Glutamatergic neuron (in vitro differentiated cells): Measurements from ENCODE around the gene SIK3. TPM values are rescaled to one million over a fixed set of nuclear protein-coding genes. Genes with fewer than 3 reads are reported as not detected.

Source experiments
- DNase-seq: peaks from one replicate; pipeline ENCODE4 v3.0.0; 2022
- H3K27ac Mint-ChIP-seq: one replicate; pipeline ENCODE4 v1.8.0; 2020; ENCODE audit warnings: mild to moderate bottlenecking, mixed read lengths, inconsistent platforms; ENCODE audit not compliant: unreplicated experiment
- H3K27me3 Mint-ChIP-seq: one replicate; pipeline ENCODE4 v1.8.0; 2020; ENCODE audit warnings: mild to moderate bottlenecking, moderate library complexity, mixed read lengths, inconsistent platforms; ENCODE audit not compliant: unreplicated experiment
- H3K36me3 Mint-ChIP-seq: one replicate; pipeline ENCODE4 v1.8.0; 2020; ENCODE audit warnings: mild to moderate bottlenecking, mixed read lengths, inconsistent platforms; ENCODE audit not compliant: unreplicated experiment
- H3K4me1 Mint-ChIP-seq: one replicate; pipeline ENCODE4 v1.8.0; 2020; ENCODE audit warnings: mild to moderate bottlenecking, low read depth, mixed read lengths, inconsistent platforms; ENCODE audit not compliant: unreplicated experiment
- H3K4me3 Mint-ChIP-seq: one replicate; pipeline ENCODE4 v1.8.0; 2020; ENCODE audit warnings: mild to moderate bottlenecking, mixed read lengths, inconsistent platforms; ENCODE audit not compliant: unreplicated experiment
- H3K9me3 Mint-ChIP-seq: one replicate; pipeline ENCODE4 v1.8.0; 2020; ENCODE audit warnings: mild to moderate bottlenecking, moderate library complexity, mixed read lengths, inconsistent platforms; ENCODE audit not compliant: unreplicated experiment
- CTCF ChIP-seq: fragments of 200-600 bp; sonication (generic); IDR thresholded peaks from one replicate; pipeline ENCODE4 v1.5.0; 2021; ENCODE audit not compliant: partially characterized antibody, unreplicated experiment
- total RNA-seq: library from RNA; stranded (reverse); fragmentation: NEBNext Ultra II Directional; extraction: Animal tissue kit (Norgen Biotek cat#: 25700); gene quantifications from one replicate; pipeline ENCODE4 v1.2.1, GENCODE V29; 2021; ENCODE audit not compliant: unreplicated experiment

SIK3 gene
- total RNA-seq, 1 donor from 2014 or later: 22.2 TPM

- Mint-ChIP-seq H3K4me3 (no peak overlapping the region), H3K27ac (no peak overlapping the region), H3K4me1 (peaks cover 2% of the 10 kb centered on the region), H3K9me3 (no peaks in the 10 kb centered on the region), H3K27me3 (peaks cover 5% of the 10 kb centered on the region), H3K36me3 (no peaks in the 10 kb centered on the region)
- no peak for TF ChIP-seq CTCF
- no peak for DNase-seq
Observed at GRCh38 chr11:116928845-116929244, 169.4 kb downstream of the SIK3 start.

- Mint-ChIP-seq H3K36me3 (no peaks in the 10 kb centered on the region), H3K27ac (no peak overlapping the region), H3K27me3 (peaks cover 5% of the 10 kb centered on the region), H3K4me1 (peaks cover 2% of the 10 kb centered on the region), H3K9me3 (no peaks in the 10 kb centered on the region), H3K4me3 (no peak overlapping the region)
- TF ChIP-seq CTCF: no peak
- DNase-seq: no peak
Observed at GRCh38 chr11:116928102-116928777, 170.0 kb downstream of the SIK3 start.

- Mint-ChIP-seq H3K27me3 (peaks cover 3% of the 10 kb centered on the region), H3K9me3 (no peaks in the 10 kb centered on the region), H3K4me3 (no peak overlapping the region), H3K4me1 (peaks cover 2% of the 10 kb centered on the region), H3K36me3 (no peaks in the 10 kb centered on the region), H3K27ac (no peak overlapping the region)
- DNase-seq: peak; percentile 22
- TF ChIP-seq CTCF: peak; percentile 68
Observed at GRCh38 chr11:116927163-116927974, 170.9 kb downstream of the SIK3 start.

- H3K36me3 Mint-ChIP-seq: no peaks in the 10 kb centered on the region
- DNase-seq: no peak
- no peaks in the 10 kb centered on the region for H3K9me3 Mint-ChIP-seq
- no peak overlapping the region for H3K4me3 Mint-ChIP-seq
- no peak overlapping the region for H3K27ac Mint-ChIP-seq
- peaks cover 2% of the 10 kb centered on the region for H3K27me3 Mint-ChIP-seq
- H3K4me1 Mint-ChIP-seq: peaks cover 1% of the 10 kb centered on the region
- TF ChIP-seq CTCF: no peak
Observed at GRCh38 chr11:116925050-116925449, 173.2 kb downstream of the SIK3 start.
